SK-N-SH treated with all-trans-retinoic acid at 6 μM for 48 hours (cell line): ENCODE measurements around the gene DEFB114.

Source experiments
- ARNTL ChIP-seq: fragments of 450-650 bp; formaldehyde crosslinking; IDR thresholded peaks from 2 replicates; pipeline ENCODE4 v1.5.0; 2020; ENCODE audit warnings: low read depth, mild to moderate bottlenecking, moderate library complexity, borderline replicate concordance
- BACH2 ChIP-seq: fragments of 250-450 bp; sonication (Bioruptor Pico); IDR thresholded peaks from 2 replicates; pipeline ENCODE4 v1.9.0; 2021; ENCODE audit warnings: mild to moderate bottlenecking, borderline replicate concordance
- CSDC2 ChIP-seq: fragments of 250-450 bp; sonication (Bioruptor Pico); IDR thresholded peaks from 2 replicates; pipeline ENCODE4 v1.5.0; 2020; ENCODE audit warnings: mild to moderate bottlenecking, moderate library complexity
- ESRRG ChIP-seq: fragments of 250-450 bp; sonication (Bioruptor Pico); IDR thresholded peaks from 2 replicates; pipeline ENCODE4 v1.6.1; 2021; ENCODE audit warnings: mild to moderate bottlenecking
- GLIS3 ChIP-seq: fragments of 250-450 bp; sonication (Bioruptor Pico); IDR thresholded peaks from 2 replicates; pipeline ENCODE4 v1.5.0; 2020; ENCODE audit warnings: mild to moderate bottlenecking, moderate library complexity
- RARB ChIP-seq: fragments of 250-450 bp; sonication (Bioruptor Pico); IDR thresholded peaks from 2 replicates; pipeline ENCODE4 v1.8.0; 2021; ENCODE audit warnings: mild to moderate bottlenecking, moderate library complexity
- TOX ChIP-seq: fragments of 250-450 bp; sonication (Bioruptor Pico); IDR thresholded peaks from 2 replicates; pipeline ENCODE4 v1.8.0; 2021; ENCODE audit warnings: mild to moderate bottlenecking, moderate library complexity, borderline replicate concordance
- ZC3H10 ChIP-seq: fragments of 250-450 bp; sonication (Bioruptor Pico); IDR thresholded peaks from 2 replicates; pipeline ENCODE4 v1.5.1; 2021; ENCODE audit warnings: mild to moderate bottlenecking, moderate library complexity
- ZFP3 ChIP-seq: fragments of 250-450 bp; sonication (Bioruptor Pico); IDR thresholded peaks from 2 replicates; pipeline ENCODE4 v1.5.0; 2020; ENCODE audit warnings: mild to moderate bottlenecking, moderate library complexity
- ZFP30 ChIP-seq: fragments of 450-650 bp; formaldehyde crosslinking; IDR thresholded peaks from 2 replicates; pipeline ENCODE4 v1.5.0; 2022; ENCODE audit warnings: mild to moderate bottlenecking, moderate library complexity
- ZNF565 ChIP-seq: fragments of 450-650 bp; formaldehyde crosslinking; conservative IDR thresholded peaks from 2 replicates; pipeline ENCODE4 v1.5.0; 2020; ENCODE audit warnings: low read depth, mild to moderate bottlenecking, moderate library complexity
- TF ChIP-seq, protein P1 (sequence below): fragments of 250-450 bp; sonication (Bioruptor Pico); IDR thresholded peaks from 2 replicates; pipeline ENCODE4 v1.8.0; 2020; ENCODE audit warnings: mild to moderate bottlenecking, moderate library complexity, borderline replicate concordance

DNA sequence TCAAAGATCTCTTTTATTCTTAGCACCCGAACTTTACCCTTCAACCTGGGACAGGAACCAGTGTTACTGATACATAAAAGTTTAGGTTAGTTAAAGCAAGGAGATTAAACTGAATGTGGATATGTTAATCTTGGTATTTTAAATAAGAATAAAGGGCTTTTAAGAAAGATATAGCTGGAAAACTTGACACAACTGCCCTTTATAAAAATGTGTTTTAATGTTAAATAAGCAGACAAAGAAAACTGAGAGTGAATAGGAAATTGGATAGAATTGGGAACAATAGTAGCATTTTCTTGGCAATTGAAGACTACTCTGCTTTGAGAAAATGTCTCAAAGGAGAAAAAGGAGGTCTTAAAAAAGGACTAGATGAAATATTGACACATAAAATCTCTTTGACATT, 51.8 kb downstream of the DEFB114 start:
- TF ChIP-seq ZC3H10 (CRISPR knock-in tag) (no peak), GLIS3 (CRISPR knock-in tag) (no peak), ZFP30 (CRISPR knock-in tag) (no peak), CSDC2 (CRISPR knock-in tag) (no peak), RARB (CRISPR knock-in tag) (no peak), ZFP3 (no peak), ARNTL (CRISPR knock-in tag) (no peak), TOX (CRISPR knock-in tag) (no peak), ZNF565 (no peak), ESRRG (CRISPR knock-in tag) (no peak), BACH2 (CRISPR knock-in tag) (no peak)
- TF ChIP-seq, protein P1, sequence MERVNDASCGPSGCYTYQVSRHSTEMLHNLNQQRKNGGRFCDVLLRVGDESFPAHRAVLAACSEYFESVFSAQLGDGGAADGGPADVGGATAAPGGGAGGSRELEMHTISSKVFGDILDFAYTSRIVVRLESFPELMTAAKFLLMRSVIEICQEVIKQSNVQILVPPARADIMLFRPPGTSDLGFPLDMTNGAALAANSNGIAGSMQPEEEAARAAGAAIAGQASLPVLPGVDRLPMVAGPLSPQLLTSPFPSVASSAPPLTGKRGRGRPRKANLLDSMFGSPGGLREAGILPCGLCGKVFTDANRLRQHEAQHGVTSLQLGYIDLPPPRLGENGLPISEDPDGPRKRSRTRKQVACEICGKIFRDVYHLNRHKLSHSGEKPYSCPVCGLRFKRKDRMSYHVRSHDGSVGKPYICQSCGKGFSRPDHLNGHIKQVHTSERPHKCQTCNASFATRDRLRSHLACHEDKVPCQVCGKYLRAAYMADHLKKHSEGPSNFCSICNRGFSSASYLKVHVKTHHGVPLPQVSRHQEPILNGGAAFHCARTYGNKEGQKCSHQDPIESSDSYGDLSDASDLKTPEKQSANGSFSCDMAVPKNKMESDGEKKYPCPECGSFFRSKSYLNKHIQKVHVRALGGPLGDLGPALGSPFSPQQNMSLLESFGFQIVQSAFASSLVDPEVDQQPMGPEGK (CRISPR knock-in tag) = no peak
